ENCODE measurements around the gene ATXN7.

ATXN7 gene

DNA sequence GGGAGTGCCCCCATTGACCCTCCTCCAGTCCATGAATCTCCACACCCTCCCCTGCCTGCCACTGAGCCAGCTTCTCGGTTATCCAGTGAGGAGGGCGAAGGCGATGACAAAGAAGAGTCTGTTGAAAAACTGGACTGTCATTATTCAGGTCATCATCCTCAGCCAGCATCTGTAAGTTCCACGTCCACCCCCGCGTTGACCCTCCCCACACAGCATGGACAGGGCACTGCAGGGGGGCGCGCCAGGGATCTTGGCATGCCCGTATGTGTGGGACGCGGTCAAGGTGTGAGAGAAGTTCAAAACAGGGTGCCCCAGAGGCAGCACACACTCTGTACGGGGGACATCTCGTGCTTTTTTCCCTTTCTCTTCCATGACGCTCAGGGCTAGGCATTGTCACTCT, 126.5 kb downstream of the ATXN7 start:
- Histone ChIP-seq H3F3A (ENCODE audit: insufficient read depth, low read length) (no peaks in the 10 kb centered on the region), H2AFZ (ENCODE audit: low read length) (no peak overlapping the region), H3K9me3 (replicated peaks; ENCODE audit: insufficient read depth, low read length) (no peaks in the 10 kb centered on the region), H4K20me1 (ENCODE audit: insufficient read depth, low read length) (no peaks in the 10 kb centered on the region), H3K4me3 (ENCODE audit: low read length) (no peak overlapping the region), H3K9ac (ENCODE audit: low read length) (no peak overlapping the region), H3K9me2 (replicated peaks; ENCODE audit: insufficient read depth, low read length) (no peaks in the 10 kb centered on the region), H3K27ac (ENCODE audit: low read length) (no peak overlapping the region), H3K4me2 (ENCODE audit: low read depth, low read length) (no peak overlapping the region), H3K4me1 (ENCODE audit: low read length) (0 out of 2 replicates have a peak, but pooled peaks cover 5% of the 10 kb centered on the region), H3K36me3 (replicated peaks; ENCODE audit: insufficient read depth, low read length) (no peaks in the 10 kb centered on the region), H3K27me3 (replicated peaks; ENCODE audit: insufficient read depth, low read length) (no peaks in the 10 kb centered on the region), H3K79me2 (ENCODE audit: low read length) (no peaks in the 10 kb centered on the region)
- TF ChIP-seq EZH2phosphoT487 (IDR thresholded peaks at IDR 0.05; ENCODE audit: low read length), result no peak
- no peak for TF ChIP-seq EZH2 (optimal IDR thresholded peaks at IDR 0.05; ENCODE audit: low read depth, low read length)
- DNase-seq, result no peak

GRCh38 chr3:63990733-63991132, 127.1 kb downstream of the ATXN7 start:
- Histone ChIP-seq H3K36me3 (replicated peaks; ENCODE audit: insufficient read depth, low read length) (no peaks in the 10 kb centered on the region), H3K79me2 (ENCODE audit: low read length) (no peaks in the 10 kb centered on the region), H3K4me2 (ENCODE audit: low read depth, low read length) (no peak overlapping the region), H3F3A (ENCODE audit: insufficient read depth, low read length) (no peaks in the 10 kb centered on the region), H3K4me3 (ENCODE audit: low read length) (no peak overlapping the region), H3K9me3 (replicated peaks; ENCODE audit: insufficient read depth, low read length) (no peaks in the 10 kb centered on the region), H3K27ac (ENCODE audit: low read length) (no peak overlapping the region), H2AFZ (ENCODE audit: low read length) (no peak overlapping the region), H3K4me1 (ENCODE audit: low read length) (0 out of 2 replicates have a peak, but pooled peaks cover 5% of the 10 kb centered on the region), H3K9ac (ENCODE audit: low read length) (no peak overlapping the region), H3K27me3 (replicated peaks; ENCODE audit: insufficient read depth, low read length) (no peaks in the 10 kb centered on the region), H3K9me2 (replicated peaks; ENCODE audit: insufficient read depth, low read length) (no peaks in the 10 kb centered on the region), H4K20me1 (ENCODE audit: insufficient read depth, low read length) (no peaks in the 10 kb centered on the region)
- TF ChIP-seq EZH2phosphoT487 (IDR thresholded peaks at IDR 0.05; ENCODE audit: low read length), result no peak
- TF ChIP-seq, protein P1, sequence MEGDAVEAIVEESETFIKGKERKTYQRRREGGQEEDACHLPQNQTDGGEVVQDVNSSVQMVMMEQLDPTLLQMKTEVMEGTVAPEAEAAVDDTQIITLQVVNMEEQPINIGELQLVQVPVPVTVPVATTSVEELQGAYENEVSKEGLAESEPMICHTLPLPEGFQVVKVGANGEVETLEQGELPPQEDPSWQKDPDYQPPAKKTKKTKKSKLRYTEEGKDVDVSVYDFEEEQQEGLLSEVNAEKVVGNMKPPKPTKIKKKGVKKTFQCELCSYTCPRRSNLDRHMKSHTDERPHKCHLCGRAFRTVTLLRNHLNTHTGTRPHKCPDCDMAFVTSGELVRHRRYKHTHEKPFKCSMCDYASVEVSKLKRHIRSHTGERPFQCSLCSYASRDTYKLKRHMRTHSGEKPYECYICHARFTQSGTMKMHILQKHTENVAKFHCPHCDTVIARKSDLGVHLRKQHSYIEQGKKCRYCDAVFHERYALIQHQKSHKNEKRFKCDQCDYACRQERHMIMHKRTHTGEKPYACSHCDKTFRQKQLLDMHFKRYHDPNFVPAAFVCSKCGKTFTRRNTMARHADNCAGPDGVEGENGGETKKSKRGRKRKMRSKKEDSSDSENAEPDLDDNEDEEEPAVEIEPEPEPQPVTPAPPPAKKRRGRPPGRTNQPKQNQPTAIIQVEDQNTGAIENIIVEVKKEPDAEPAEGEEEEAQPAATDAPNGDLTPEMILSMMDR (IDR thresholded peaks at IDR 0.05; ENCODE audit: low read length), result no peak
- no peak for DNase-seq

DNA sequence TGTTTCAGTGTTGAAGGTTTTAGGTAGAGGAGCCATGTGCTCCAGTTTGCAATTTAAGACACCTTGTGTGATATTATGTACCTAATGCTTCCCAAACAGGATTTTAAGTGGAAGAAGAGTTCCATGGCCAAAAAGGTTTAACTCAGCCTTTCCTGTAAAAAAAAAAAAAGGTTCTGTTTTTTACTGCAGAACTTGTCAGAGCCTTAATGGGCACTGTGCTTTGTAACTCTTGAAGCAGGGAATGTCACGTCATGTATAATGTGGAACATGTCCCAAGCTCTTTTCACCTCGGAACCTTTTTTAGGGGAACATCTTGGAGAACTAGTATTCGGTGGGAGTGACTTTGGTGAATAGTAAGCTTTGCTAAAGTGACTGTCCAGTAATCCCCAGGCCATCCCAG, 128.0 kb downstream of the ATXN7 start:
- Histone ChIP-seq H2AFZ (ENCODE audit: low read length) (no peak overlapping the region), H3K9ac (ENCODE audit: low read length) (no peak overlapping the region), H4K20me1 (ENCODE audit: insufficient read depth, low read length) (no peaks in the 10 kb centered on the region), H3K4me1 (ENCODE audit: low read length) (0 out of 2 replicates have a peak, but pooled peaks cover 5% of the 10 kb centered on the region), H3K4me2 (ENCODE audit: low read depth, low read length) (no peak overlapping the region), H3F3A (ENCODE audit: insufficient read depth, low read length) (no peaks in the 10 kb centered on the region), H3K9me3 (replicated peaks; ENCODE audit: insufficient read depth, low read length) (no peaks in the 10 kb centered on the region), H3K27ac (ENCODE audit: low read length) (no peak overlapping the region), H3K9me2 (replicated peaks; ENCODE audit: insufficient read depth, low read length) (no peaks in the 10 kb centered on the region), H3K4me3 (ENCODE audit: low read length) (no peak overlapping the region), H3K27me3 (replicated peaks; ENCODE audit: insufficient read depth, low read length) (no peaks in the 10 kb centered on the region), H3K79me2 (ENCODE audit: low read length) (no peaks in the 10 kb centered on the region), H3K36me3 (replicated peaks; ENCODE audit: insufficient read depth, low read length) (no peaks in the 10 kb centered on the region)
- no peak for DNase-seq
- TF ChIP-seq EZH2phosphoT487 (IDR thresholded peaks at IDR 0.05; ENCODE audit: low read length) (no peak), EZH2 (optimal IDR thresholded peaks at IDR 0.05; ENCODE audit: low read depth, low read length) (no peak)
- TF ChIP-seq, protein P1 (IDR thresholded peaks at IDR 0.05; ENCODE audit: low read length), result no peak

- H2AFZ ChIP-seq (ENCODE audit: low read length), result no peak overlapping the region
- no peaks in the 10 kb centered on the region for H3K36me3 ChIP-seq (replicated peaks; ENCODE audit: insufficient read depth, low read length)
- H3K27me3 ChIP-seq (replicated peaks; ENCODE audit: insufficient read depth, low read length), result no peaks in the 10 kb centered on the region
- no peaks in the 10 kb centered on the region for H3K9me3 ChIP-seq (replicated peaks; ENCODE audit: insufficient read depth, low read length)
- TF ChIP-seq, protein P1 (IDR thresholded peaks at IDR 0.05; ENCODE audit: low read length), result no peak
- TF ChIP-seq EZH2phosphoT487 (IDR thresholded peaks at IDR 0.05; ENCODE audit: low read length), result no peak
- TF ChIP-seq EZH2 (optimal IDR thresholded peaks at IDR 0.05; ENCODE audit: low read depth, low read length), result no peak
- H3K27ac ChIP-seq (ENCODE audit: low read length), result no peak overlapping the region
- no peak overlapping the region for H3K4me2 ChIP-seq (ENCODE audit: low read depth, low read length)
- 0 out of 2 replicates have a peak, but pooled peaks cover 5% of the 10 kb centered on the region for H3K4me1 ChIP-seq (ENCODE audit: low read length)
- no peak for DNase-seq
- no peaks in the 10 kb centered on the region for H3K79me2 ChIP-seq (ENCODE audit: low read length)
- no peak overlapping the region for H3K4me3 ChIP-seq (ENCODE audit: low read length)
- no peaks in the 10 kb centered on the region for H3K9me2 ChIP-seq (replicated peaks; ENCODE audit: insufficient read depth, low read length)
- no peak overlapping the region for H3K9ac ChIP-seq (ENCODE audit: low read length)
- H3F3A ChIP-seq (ENCODE audit: insufficient read depth, low read length), result no peaks in the 10 kb centered on the region
- H4K20me1 ChIP-seq (ENCODE audit: insufficient read depth, low read length), result no peaks in the 10 kb centered on the region
Observed at GRCh38 chr3:63992516-63993209, 129.0 kb downstream of the ATXN7 start.

Data from MM.1S (cell line).